H1 (cell line): Measurements from ENCODE around the gene CDH9. TPM values are rescaled to one million over a fixed set of nuclear protein-coding genes. Genes with fewer than 3 reads are reported as not detected.

ENCODE experiments used
- CTCF ChIA-PET: fragments of 300-600 bp; sonication (Branson Sonifier 250); formaldehyde crosslinking; loops from one replicate; lab custom pipeline; 2021; ENCODE audit not compliant: partially characterized antibody; lab: Charles Lee
- POLR2A ChIA-PET: fragments of 300-600 bp; sonication (Branson Sonifier 250); formaldehyde crosslinking; loops from one replicate; lab custom pipeline; 2021; ENCODE audit warnings: inconsistent platforms; ENCODE audit not compliant: partially characterized antibody; lab: Charles Lee
- DNase-seq, 2 experiments: peaks; one replicate each; pipeline versions ENCODE4 v3.0.0 to v3.0.0-alpha.2; 2010 to 2022; ENCODE audit warnings: low spot score in 2 of 2, low read depth in 1 of 2, mixed read lengths in 1 of 2
- FAIRE-seq: peaks from 2 replicates; lab custom pipeline; 2011; peaks lifted over from hg19 to GRCh38; lab: Jason Lieb, UNC
- H2AFZ ChIP-seq: 2 replicates; pipeline ENCODE4 v1.8.1; 2012; ENCODE audit warnings: low read length, inconsistent platforms
- H2AK5ac ChIP-seq: 2 replicates; pipeline ENCODE4 v1.6.1; 2013; ENCODE audit warnings: low read depth, low read length
- H2BK120ac ChIP-seq: replicated peaks from 2 replicates; pipeline ENCODE3; 2013; ENCODE audit warnings: low read depth, low read length, inconsistent platforms
- H2BK12ac ChIP-seq: 2 replicates; pipeline ENCODE4 v1.6.1; 2013; ENCODE audit warnings: low read depth, low read length
- H2BK15ac ChIP-seq: 2 replicates; pipeline ENCODE4 v1.6.1; 2013; ENCODE audit warnings: low read length
- H2BK20ac ChIP-seq: 2 replicates; pipeline ENCODE4 v1.6.1; 2013; ENCODE audit warnings: low read length
- H2BK5ac ChIP-seq: 2 replicates; pipeline ENCODE4 v1.6.1; 2013; ENCODE audit warnings: low read depth, low read length
- H3K14ac ChIP-seq: 2 replicates; pipeline ENCODE4 v1.6.1; 2013; ENCODE audit warnings: inconsistent platforms; ENCODE audit not compliant: insufficient read length
- H3K18ac ChIP-seq: 2 replicates; pipeline ENCODE4 v1.6.1; 2013; ENCODE audit warnings: low read length; ENCODE audit errors: extremely low read depth
- H3K23ac ChIP-seq: 2 replicates; pipeline ENCODE4 v1.6.1; 2013; ENCODE audit warnings: inconsistent platforms; ENCODE audit not compliant: insufficient read length
- H3K23me2 ChIP-seq: 2 replicates; pipeline ENCODE4 v1.6.1; 2013; ENCODE audit warnings: low read depth, low read length
- H3K27ac ChIP-seq: 2 replicates; pipeline ENCODE4 v1.6.1; 2011; ENCODE audit warnings: low read depth, low read length, inconsistent platforms
- H3K27me3 ChIP-seq, 4 experiments: replicated peaks in 1 of 4; 1 replicate in 1 of 4; 2 replicates in 3 of 4; pipeline versions ENCODE4 v1.6.1 to v1.8.1; 2011 to 2013; ENCODE audit warnings: low read length in 3 of 4, mild to moderate bottlenecking in 3 of 4, inconsistent platforms in 2 of 4, mixed read lengths in 2 of 4, moderate library complexity in 1 of 4; ENCODE audit not compliant: control insufficient read depth in 3 of 4, insufficient read depth in 3 of 4; ENCODE audit errors: extremely low read depth in 1 of 4
- H3K36me3 ChIP-seq, 4 experiments: 2 replicates each; pipeline versions ENCODE4 v1.6.1 to v1.8.1; 2011 to 2013; ENCODE audit warnings: mild to moderate bottlenecking in 4 of 4, low read length in 3 of 4, moderate library complexity in 2 of 4, control low read depth in 1 of 4, inconsistent platforms in 1 of 4; ENCODE audit not compliant: insufficient read depth in 4 of 4, control insufficient read depth in 2 of 4
- H3K4ac ChIP-seq: replicated peaks from 2 replicates; pipeline ENCODE3; 2013; ENCODE audit warnings: low read length, low read depth, mixed read lengths, inconsistent platforms; ENCODE audit not compliant: insufficient read length
- H3K4me1 ChIP-seq, 4 experiments: replicated peaks in 1 of 4; 1 replicate in 1 of 4; 2 replicates in 3 of 4; pipeline versions ENCODE4 v1.6.1 to v1.8.1; 2011 to 2013; ENCODE audit warnings: low read length in 3 of 4, inconsistent platforms in 2 of 4, mixed read lengths in 1 of 4; ENCODE audit not compliant: insufficient read depth in 4 of 4, control insufficient read depth in 3 of 4
- H3K4me2 ChIP-seq, 2 experiments: 2 replicates each; pipeline versions ENCODE4 v1.6.1 to v1.8.1; 2011 to 2013; ENCODE audit warnings: low read depth in 2 of 2, low read length in 2 of 2, control low read depth in 1 of 2, inconsistent platforms in 1 of 2, mild to moderate bottlenecking in 1 of 2; ENCODE audit not compliant: insufficient read depth in 1 of 2
- H3K4me3 ChIP-seq, 4 experiments: fragments of 200-600, 300-600 bp in 1 of 4; sonication (generic), shearing (Covaris generic), sonication (Bioruptor Twin) in 1 of 4; 2 replicates each; pipeline versions ENCODE4 v1.5.1 to v1.8.1; 2011 to 2016; ENCODE audit warnings: low read length in 4 of 4, low read depth in 3 of 4, control low read depth in 2 of 4, inconsistent platforms in 2 of 4, mild to moderate bottlenecking in 2 of 4, mixed read lengths in 1 of 4, moderate library complexity in 1 of 4; ENCODE audit not compliant: insufficient read depth in 2 of 4; ENCODE audit errors: extremely low read depth in 1 of 4
- H3K56ac ChIP-seq: replicated peaks from 2 replicates; pipeline ENCODE3; 2013; ENCODE audit warnings: low read depth, mild to moderate bottlenecking, mixed read lengths, low read length, inconsistent platforms; ENCODE audit not compliant: insufficient read length
- H3K79me1 ChIP-seq: 2 replicates; pipeline ENCODE4 v1.6.1; 2013; ENCODE audit warnings: low read depth, low read length, control low read depth
- H3K79me2 ChIP-seq, 2 experiments: 2 replicates each; pipeline versions ENCODE4 v1.6.1 to v1.8.1; 2012 to 2013; ENCODE audit warnings: low read length in 2 of 2, mild to moderate bottlenecking in 2 of 2, inconsistent platforms in 1 of 2; ENCODE audit not compliant: insufficient read depth in 2 of 2, control insufficient read depth in 1 of 2
- H3K9ac ChIP-seq, 4 experiments: replicated peaks in 1 of 4; 1 replicate in 1 of 4; 2 replicates in 3 of 4; pipeline versions ENCODE4 v1.6.1 to v1.8.1; 2011 to 2013; ENCODE audit warnings: low read depth in 3 of 4, low read length in 3 of 4, control low read depth in 2 of 4, mild to moderate bottlenecking in 2 of 4, moderate library complexity in 2 of 4, inconsistent platforms in 1 of 4; ENCODE audit errors: extremely low read depth in 1 of 4
- H3K9me3 ChIP-seq, 2 experiments: 2 replicates each; pipeline versions ENCODE4 v1.6.1 to v1.8.1; 2012 to 2013; ENCODE audit warnings: mild to moderate bottlenecking in 2 of 2, moderate library complexity in 2 of 2, control low read depth in 1 of 2, inconsistent platforms in 1 of 2, low read depth in 1 of 2, low read length in 1 of 2, mixed read lengths in 1 of 2; ENCODE audit not compliant: insufficient read depth in 2 of 2
- H4K20me1 ChIP-seq, 2 experiments: replicated peaks in 1 of 2; 2 replicates each; pipeline versions ENCODE3 to v1.8.1; 2011 to 2013; ENCODE audit warnings: inconsistent platforms in 2 of 2, low read length in 2 of 2, mild to moderate bottlenecking in 1 of 2; ENCODE audit not compliant: insufficient read depth in 2 of 2, control insufficient read depth in 1 of 2
- H4K5ac ChIP-seq: 2 replicates; pipeline ENCODE4 v1.6.1; 2013; ENCODE audit warnings: low read length, low read depth, mixed read lengths, inconsistent platforms; ENCODE audit not compliant: insufficient read length
- H4K8ac ChIP-seq: 2 replicates; pipeline ENCODE4 v1.8.0; 2013; ENCODE audit warnings: mild to moderate bottlenecking, moderate library complexity, low read length, inconsistent platforms; ENCODE audit not compliant: insufficient read depth; ENCODE audit errors: extremely low read depth
- H4K91ac ChIP-seq: replicated peaks from 2 replicates; pipeline ENCODE3; 2013; ENCODE audit warnings: low read length, mixed read lengths, inconsistent platforms; ENCODE audit not compliant: insufficient read length
- KDM5A ChIP-seq: fragments of 200-600 bp; IDR thresholded peaks from 2 replicates; pipeline ENCODE4 v1.7.1; 2012; ENCODE audit warnings: mild to moderate bottlenecking, low read length, inconsistent platforms, mixed read lengths
- SP2 ChIP-seq: IDR thresholded peaks from 2 replicates; pipeline ENCODE4 v1.6.1; 2012; ENCODE audit warnings: mild to moderate bottlenecking, low read length, inconsistent platforms
- SP4 ChIP-seq: IDR thresholded peaks from 2 replicates; pipeline ENCODE4 v1.6.1; 2012; ENCODE audit warnings: low read length, inconsistent platforms
- TCF12 ChIP-seq: IDR thresholded peaks from 2 replicates; pipeline ENCODE4 v1.6.1; 2011; ENCODE audit warnings: low read depth, mild to moderate bottlenecking, low read length
- WGBS, 2 experiments: shearing (Covaris generic) in 1 of 2; methylation state at CpG; one replicate each; pipeline versions ENCODE4 v1.1.6 to v1.1.7; 2013 to 2015; ENCODE audit warnings: low lambda C conversion rate in 2 of 2, mixed read lengths in 2 of 2, inconsistent platforms in 1 of 2, low coverage in 1 of 2, missing lambda C conversion rate in 1 of 2; ENCODE audit not compliant: insufficient replicate concordance in 2 of 2, insufficient coverage in 1 of 2, insufficient read length in 1 of 2; ENCODE audit errors: extremely low coverage in 1 of 2, missing lambda C conversion rate in 1 of 2; 5-methylcytosine and 5-hydroxymethylcytosine counted together
- polyA plus RNA-seq, 7 experiments: library from polyadenylated mRNA; depleted of rRNA in 3 of 7; stranded (reverse) in 5 of 7; unstranded in 2 of 7; fragments of >200 nt in 5 of 7; fragments of 200-250 nt in 2 of 7; gene quantifications; 1 replicate in 5 of 7; 2 replicates in 1 of 7; 4 replicates in 1 of 7; pipeline versions ENCODE4 v1.2.1 to v1.2.3, GENCODE V29; 2011 to 2013; ENCODE audit warnings: missing spikeins in 2 of 7, mixed read lengths in 2 of 7
- total RNA-seq: library from RNA; stranded (reverse); fragmentation: NEBNext Ultra II Directional; extraction: Animal tissue kit (Norgen Biotek cat#: 25700); gene quantifications from 2 replicates; pipeline ENCODE4 v1.2.1, GENCODE V29; 2021

The CDH9 gene
- total and polyA plus RNA-seq, 2 of the 8 experiments (the other 6 are each of a cell fraction or from before 2014, with no cell fraction given), result 0.54 to 1.0 TPM

- Histone ChIP-seq H3K9me3 (no peaks in the 10 kb centered on the region), H3K23ac (no peak overlapping the region)
- no peak for DNase-seq
These were observed 194.7 kb downstream of the CDH9 start for GRCh38 chr5:26843677-26844076.

More at GRCh38 chr5:26843677-26844076, 194.7 kb downstream of the CDH9 start:
- H3K14ac ChIP-seq, result no peak overlapping the region
- H3K9ac ChIP-seq, result no peak overlapping the region
- no peaks in the 10 kb centered on the region for H3K4me1 ChIP-seq
- no peak overlapping the region for H3K4ac ChIP-seq
- H3K56ac ChIP-seq, result no peak overlapping the region
- no peaks in the 10 kb centered on the region for H3K79me1 ChIP-seq
- H2BK5ac ChIP-seq, result no peak overlapping the region
- H3K36me3 ChIP-seq, result no peaks in the 10 kb centered on the region
- no peak overlapping the region for H2BK20ac ChIP-seq
- no peak overlapping the region; the same call in 1 of the 2 replicates for H2AFZ ChIP-seq
- H4K91ac ChIP-seq, result no peak overlapping the region
- no peaks in the 10 kb centered on the region for H3K79me2 ChIP-seq
- no peak overlapping the region for H4K5ac ChIP-seq
- no peak overlapping the region for H3K4me2 ChIP-seq
- no peak overlapping the region for H2BK12ac ChIP-seq
- H3K23me2 ChIP-seq, result no peaks in the 10 kb centered on the region
- POLR2A ChIA-PET, result no interaction called here
- no peak overlapping the region for H3K27ac ChIP-seq
- no peak overlapping the region for H2BK15ac ChIP-seq
- no peaks in the 10 kb centered on the region for H4K20me1 ChIP-seq
- H3K18ac ChIP-seq, result no peak overlapping the region
- 87% methylated on average over 2 of the region's 2 CpGs; no CpG with 5 or more reads in 1 of the 2 experiments for WGBS, 2 experiments
- no peak for FAIRE-seq
- H4K8ac ChIP-seq, result no peak overlapping the region
- H3K4me3 ChIP-seq, result no peak overlapping the region
- H2AK5ac ChIP-seq, result no peak overlapping the region
- no peaks in the 10 kb centered on the region for H3K27me3 ChIP-seq
- no peak overlapping the region for H2BK120ac ChIP-seq
- TF ChIP-seq KDM5A (no peak), SP2 (no peak), SP4 (no peak), TCF12 (no peak)
- TF ChIP-seq, all 59 proteins: peak for 0
- CTCF ChIA-PET, result interaction anchor here (0.6 to 1.3 kb wide), 2 partner anchors 15 to 35 kb away, joined by 3 to 5 read pairs; no protein-coding TSS in a partner anchor
